Activated T-cell treated with anti-CD3 and anti-CD28 coated beads for 48 hours (primary cell): ENCODE measurements around the gene LIN52.
"Not testable (repeated sequence)": the region's sequence is repeated elsewhere in the genome, so short reads cannot be mapped to it uniquely, and the experiment has no call there.

ENCODE experiments used
- DNase-seq: peaks from one replicate; pipeline ENCODE4 v3.0.0-alpha.2; 2020; ENCODE audit warnings: low read depth

Gene LIN52

DNA sequence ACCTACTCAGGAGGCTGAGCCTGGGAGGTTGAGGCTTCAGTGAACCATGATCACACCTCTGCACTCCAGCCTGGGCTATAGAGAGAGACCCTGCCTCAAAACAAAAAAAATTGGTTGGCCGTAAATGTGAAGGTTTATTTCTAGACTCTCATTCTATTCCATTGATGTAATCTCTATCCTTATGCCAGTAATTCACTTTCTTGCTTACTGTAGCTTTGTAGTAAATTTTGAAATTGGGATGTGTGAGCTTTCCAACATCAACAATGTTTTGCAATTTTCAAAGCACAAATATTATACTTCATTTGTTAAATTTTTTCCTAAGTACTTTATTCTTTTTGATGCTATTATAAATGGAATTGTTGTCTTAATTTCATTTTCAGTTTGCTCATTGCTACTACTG, 24.6 kb downstream of the LIN52 start:
- no peak for DNase-seq

DNA sequence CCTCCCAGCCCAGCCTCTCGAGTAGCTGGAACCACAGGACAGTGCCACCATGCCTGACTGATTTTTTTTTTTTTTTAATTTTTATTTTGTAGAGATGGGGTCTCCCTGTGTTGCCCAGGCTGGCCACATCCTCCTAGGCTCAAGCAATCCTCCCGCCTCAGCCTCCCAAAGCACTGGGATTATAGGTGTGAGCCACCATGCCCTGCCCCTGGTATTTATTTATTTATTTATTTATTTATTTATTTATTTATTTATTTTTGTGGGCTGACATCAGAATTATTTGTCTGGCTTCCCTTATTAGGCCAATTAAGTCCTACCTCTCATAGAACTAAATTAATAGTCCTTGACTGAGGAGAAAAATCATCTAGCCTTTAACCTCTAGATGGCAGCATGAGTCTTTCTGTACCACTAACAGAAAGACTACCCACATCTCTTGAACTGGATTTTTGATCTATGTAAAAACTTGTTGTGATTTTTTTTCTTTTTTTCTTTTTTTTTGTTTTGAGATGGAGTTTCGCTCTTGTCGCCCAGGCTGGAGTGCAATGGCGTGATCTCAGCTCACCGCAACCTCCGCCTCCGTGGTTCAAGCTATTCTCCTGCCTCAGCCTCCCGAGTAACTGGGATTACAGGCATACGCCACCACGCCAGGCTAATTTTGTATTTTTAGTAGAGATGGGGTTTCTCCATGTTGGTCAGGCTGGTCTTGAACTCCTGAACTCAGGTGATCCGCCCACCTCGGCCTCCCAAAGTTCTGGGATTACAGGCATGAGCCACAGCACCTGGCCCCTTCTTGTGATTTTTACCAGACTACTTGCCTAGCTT, 26.9 kb downstream of the LIN52 start:
- DNase-seq, result not testable (repeated sequence)

DNA sequence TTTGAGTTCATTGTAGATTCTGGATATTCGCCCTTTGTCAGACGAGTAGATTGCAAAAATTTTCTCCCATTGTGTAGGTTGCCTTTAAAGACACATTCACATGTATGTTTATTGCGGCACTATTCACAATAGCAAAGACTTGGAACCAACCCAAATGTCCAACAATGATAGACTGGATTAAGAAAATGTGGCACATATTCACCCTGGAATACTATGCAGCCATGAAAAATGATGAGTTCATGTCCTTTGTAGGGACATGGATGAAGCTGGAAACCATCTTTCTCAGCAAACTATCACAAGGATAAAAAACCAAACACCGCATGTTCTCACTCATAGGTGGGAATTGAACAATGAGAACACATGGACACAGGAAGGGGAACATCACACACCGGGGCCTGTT, 40.7 kb downstream of the LIN52 start:
- not testable (repeated sequence) for DNase-seq

DNA sequence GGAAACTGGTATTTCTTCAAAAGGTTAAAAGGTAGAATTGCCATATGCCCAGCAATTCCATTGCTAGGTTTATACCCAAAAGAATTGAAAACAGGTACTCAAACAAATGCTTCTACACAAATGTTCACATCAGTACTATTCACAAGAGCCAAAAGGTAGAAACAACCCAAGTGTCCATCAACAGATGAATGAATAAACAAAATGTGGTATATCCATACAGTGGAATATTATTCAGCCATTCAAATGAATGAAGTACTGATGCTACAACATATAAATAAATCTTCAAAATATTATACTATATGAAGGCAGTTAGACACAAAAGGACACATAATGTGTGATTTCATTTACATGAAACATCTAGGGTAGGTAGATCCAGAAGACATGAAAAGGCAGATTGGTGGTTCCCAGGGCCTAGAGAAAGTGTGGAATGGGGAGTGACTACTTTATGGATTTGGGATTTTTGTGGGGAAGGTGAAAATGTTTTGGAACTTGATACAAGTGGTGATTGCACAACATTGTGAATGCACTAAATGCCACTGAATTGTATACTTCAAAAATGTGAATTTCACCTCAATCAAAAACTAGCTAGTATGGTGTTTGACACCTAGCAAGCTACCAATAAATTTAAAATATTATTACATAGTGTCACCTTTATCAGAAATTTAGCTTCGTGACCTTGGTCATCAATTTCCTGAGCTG, 41.7 kb downstream of the LIN52 start:
- no peak for DNase-seq

DNA sequence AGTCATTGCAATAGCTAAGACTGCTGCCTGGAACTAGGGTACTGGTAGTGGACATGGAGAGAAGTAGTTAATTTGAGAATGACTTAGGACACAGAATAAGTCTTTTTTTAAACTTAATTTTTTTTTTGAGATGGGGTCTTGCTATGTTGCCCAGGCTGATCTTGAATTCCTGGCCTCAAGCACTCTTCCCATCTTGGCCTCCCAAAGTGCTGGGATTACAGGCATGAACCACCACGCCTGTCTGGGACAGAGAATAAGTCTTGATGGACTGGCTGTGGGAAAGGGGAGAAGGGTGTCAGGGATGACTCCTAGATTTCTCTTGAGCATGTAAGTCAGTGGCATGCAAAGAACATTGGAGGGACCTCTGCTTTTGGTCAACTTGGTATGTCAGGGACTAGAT, 42.9 kb downstream of the LIN52 start:
- DNase-seq, result no peak

DNA sequence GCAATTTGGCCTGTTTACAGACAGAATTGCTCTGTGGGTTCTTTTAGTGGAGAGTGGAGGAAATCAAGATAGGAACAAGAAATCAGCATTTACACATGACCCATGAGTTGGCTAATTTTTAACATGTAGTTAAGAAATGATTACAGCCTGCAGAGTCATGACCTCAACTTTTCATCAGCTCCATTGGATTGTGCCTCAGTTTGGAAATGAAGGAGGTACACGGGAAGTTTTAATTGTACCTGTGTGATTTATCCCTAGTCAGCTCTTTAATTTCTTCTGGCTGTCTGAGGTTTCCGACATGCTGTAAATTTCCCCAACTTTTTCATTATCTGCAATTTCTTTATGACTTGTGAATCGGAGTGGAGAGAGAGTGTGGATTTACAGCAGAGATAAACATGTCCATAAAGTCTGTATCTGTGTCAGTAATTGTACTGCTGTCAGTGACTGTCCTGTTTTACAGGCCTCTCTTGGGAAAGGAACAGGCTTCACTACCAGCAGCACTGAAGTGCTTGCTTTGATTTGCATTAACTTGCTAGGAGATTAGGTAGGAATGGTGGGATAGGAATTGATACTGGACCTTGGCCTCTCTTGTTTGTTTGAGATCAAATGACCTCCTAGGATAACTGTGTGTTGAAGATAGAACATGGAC, 49.2 kb downstream of the LIN52 start:
- no peak for DNase-seq

DNA sequence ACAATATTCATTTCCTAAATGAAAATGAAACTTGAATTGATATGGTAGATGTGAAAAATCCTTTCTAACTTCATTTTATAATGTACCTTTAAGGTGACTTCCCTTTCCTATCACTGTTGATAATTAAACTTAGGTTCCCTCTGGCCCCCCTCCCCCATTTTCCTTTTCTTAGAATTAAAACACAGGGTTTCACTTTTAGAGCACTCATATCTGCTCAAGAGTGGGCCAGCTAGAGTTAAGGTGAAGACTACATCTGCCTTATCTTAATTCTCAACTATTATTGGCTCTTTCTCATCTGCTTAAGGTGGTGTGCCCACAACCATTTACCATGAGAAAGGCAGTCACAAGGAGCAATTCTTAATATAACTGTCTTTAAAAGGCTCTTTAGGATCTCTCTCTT, 49.7 kb downstream of the LIN52 start:
- DNase-seq, result no peak

DNA sequence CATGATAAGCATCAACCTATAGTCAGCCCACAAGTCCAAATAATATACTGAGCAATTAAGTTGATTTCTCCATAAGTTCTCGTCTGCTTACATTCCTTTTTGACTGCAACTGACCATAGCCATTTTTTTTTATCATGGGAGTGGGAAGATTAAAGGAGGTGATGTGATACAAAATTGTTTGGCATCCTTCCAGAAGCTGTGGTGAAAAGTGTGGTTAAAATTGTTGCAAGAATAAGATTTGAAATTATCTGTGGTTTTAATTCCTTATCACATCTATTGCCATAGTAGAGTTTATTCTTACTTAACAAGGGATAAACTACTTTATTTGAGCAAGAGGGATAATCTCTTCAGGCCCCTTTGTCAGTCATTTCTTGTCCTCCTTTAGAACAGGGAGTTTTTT, 50.7 kb downstream of the LIN52 start:
- DNase-seq, result no peak

DNA sequence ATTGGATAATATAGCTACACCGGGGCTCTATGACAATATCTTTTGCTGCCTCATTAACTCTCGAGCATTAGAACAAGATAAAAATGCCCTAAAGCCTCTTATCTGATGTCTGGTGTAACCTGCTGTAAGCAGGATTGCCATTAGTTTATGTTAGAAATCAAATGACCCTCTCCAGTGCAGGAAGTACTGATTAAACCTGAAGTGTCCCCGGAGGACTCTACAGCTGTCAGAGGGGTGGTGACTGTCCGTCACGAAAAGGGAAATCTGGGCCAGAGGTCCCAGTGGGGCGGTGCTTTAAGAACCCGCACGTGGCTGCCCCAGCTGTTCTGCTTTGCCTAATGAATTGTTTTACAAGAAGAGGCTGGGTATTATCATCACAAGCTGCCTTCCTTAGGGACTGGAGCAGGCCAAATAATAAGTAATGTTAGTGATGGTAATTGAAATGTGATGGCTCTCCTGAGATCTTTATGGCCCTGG, 55.7 kb downstream of the LIN52 start:
- no peak for DNase-seq

DNA sequence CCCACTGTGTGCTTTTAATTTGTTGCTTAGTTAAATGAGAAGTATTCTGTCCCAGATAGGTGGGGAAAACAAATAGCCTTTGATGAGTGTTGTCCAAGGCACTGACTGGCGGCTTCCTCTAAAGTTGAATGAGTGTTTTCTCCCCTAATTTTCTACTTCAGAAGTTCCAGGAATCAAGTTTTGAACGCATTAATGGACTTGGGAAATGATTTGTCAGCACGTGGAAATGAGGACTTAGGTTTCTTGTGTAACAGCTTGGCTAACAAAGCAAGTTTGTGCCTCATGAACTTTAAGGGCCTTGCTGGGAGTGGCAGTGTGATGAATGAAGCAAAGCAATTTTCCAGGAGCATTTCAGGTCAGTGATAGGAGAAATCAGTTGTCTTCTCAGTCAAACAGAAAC, 56.9 kb downstream of the LIN52 start:
- DNase-seq, result no peak

DNA sequence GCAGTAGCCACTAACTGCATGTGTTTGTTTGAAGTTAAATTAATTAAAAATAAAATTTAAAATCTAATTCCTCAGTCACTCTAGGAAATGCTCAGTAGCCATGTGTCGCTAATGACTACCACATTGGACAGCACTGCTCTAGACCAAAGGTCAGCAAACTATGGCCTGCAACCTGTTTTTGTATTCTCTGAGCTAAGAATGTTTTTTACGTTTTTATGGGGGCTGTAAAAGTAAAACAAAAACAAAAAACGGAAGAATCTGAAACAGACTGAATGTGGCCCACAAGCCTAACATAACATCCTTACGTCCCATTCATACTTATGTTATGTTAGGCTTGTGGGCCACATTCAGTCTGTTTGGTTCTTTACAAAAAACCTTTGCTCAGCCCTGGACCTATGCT, 57.8 kb downstream of the LIN52 start:
- no peak for DNase-seq

DNA sequence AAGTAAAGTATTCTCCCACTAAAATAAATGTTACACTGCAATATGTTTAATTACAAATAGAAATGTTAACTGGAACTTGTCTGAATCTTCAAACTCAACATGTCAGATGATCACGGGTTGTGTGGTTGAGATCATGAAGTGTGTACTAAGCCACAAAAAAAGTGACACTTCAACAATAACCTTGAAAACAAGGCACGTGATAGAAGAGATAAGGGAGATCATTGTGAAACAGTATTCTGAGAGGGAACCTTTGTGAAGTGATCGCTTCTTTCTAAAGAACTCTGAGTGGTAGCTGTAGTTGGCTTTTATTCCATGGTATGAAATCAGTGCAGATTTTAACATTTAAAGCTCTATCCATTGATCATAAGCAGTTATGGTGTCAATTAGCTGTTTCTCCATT, 60.0 kb downstream of the LIN52 start:
- no peak for DNase-seq

DNA sequence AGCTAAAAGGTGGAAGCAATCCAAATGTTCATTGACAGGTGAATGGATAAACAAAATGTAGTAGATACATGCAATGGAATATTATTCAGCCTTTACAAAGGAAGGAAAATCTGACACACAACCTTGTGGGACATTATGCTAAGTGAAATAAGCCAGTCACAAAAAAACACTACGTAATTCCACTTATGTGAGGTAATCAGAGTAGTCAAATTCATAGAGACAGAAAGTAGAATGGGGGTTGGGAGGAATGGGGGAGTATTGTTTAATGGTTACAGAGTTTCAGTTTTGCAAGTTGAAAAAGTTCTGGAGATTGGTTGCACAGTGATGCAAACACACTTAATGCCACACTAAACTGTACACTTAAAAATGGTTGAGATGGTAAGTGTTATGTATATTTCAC, 62.8 kb downstream of the LIN52 start:
- DNase-seq, result no peak

DNA sequence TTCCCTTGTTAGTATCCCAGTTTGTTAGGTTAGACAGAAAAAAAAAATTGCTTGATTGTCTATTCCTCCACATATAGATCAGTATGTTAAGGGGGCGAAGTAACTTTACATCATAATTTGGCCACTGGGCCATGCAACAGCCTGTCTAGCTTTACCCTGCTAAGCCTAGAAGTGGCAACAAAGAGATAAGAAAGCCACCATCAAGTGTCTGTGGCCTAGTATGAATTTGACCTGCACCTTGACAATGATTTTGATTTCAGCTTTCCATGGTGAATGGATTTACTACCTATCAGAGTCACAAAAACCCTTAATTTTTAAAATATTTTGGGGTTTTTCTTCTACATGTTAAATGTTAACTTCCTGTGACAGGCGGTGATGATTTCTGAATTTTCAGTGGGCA, 63.9 kb downstream of the LIN52 start:
- no peak for DNase-seq

DNA sequence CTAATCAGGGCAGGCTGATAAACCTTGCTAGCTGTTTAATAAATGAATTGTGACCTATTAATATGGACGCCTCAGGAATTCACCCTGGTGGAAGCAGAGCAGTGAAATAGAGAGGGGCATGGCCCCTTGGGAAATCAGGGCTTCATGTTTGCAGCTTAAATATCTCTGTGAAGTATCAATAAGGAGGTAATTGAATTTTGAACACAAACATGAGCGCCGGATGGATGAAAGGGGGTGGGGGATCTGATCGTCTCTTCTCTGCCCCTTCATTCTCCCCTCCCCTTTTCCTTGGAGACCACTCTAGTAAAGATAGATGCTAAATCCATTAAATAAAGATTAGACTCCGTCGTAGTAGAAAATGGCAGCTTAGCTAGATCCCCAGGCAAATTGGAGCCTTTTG, 70.5 kb downstream of the LIN52 start:
- no peak for DNase-seq

DNA sequence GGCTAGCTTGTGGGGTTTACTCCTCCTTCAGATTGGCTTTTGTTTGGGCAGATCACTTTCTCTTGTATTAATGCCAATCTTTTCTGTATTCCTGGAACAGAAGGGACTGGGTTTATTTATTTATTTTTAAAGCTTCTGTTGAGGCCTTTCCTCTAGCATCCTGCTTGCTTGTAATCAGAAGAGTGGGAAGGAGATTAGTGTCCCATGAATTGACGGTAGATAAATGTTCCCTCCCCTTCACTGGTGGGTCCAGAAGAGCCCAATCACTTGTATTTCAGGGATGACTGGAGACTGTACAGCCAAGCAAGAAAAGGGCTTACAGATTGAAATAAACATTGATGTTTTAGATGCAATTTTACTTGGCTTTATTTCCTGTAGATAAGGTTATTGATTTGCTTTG, 71.0 kb downstream of the LIN52 start:
- no peak for DNase-seq

DNA sequence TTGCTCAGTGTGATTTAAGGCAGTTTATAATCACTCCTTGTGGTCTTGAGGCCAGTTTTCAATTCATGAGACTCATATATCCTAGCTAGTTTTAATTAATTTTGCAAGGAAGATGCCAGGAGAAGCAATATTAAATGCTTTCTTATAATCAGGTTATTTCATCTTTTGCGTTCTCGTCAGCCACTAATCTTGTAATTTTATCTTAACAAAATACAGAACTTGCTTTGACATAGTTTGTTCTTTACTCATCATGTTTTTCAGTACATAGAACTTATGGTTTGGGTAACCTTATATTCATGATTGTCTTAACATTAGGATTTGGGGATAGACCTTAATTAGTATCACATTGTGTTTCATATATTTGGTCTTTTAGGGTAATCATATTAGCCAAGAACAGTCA, 76.0 kb downstream of the LIN52 start:
- DNase-seq, result no peak

DNA sequence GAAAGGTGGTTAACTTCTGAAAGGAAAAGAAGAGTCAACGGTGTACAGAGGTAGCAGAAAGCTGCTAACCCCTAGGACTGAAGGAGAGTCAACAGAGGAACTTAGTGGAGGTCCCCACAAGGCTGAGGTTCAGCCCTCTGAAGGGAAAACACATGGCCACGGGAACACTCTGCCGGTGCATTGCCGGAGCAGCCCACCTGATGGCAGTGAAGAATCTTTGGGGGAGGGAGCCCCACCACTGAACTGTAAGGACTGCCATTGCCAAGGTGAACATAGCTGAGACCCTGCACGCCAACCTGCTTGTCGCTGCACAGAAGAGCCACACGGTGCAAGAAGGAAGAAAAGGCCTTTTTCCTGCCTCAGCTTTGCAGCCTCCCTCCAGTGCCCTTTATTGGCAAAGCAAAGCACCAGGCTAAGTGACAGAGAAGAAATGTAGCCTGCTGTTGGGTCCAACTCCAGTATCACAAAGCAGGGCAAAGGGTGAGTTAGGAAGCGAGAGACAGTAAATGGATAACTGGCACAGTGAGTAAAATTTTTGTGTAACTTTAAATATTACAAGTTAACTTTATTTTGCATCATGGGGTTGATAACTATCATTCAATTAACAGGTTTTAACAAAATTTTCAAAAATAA, 76.9 kb downstream of the LIN52 start:
- DNase-seq, result no peak

DNA sequence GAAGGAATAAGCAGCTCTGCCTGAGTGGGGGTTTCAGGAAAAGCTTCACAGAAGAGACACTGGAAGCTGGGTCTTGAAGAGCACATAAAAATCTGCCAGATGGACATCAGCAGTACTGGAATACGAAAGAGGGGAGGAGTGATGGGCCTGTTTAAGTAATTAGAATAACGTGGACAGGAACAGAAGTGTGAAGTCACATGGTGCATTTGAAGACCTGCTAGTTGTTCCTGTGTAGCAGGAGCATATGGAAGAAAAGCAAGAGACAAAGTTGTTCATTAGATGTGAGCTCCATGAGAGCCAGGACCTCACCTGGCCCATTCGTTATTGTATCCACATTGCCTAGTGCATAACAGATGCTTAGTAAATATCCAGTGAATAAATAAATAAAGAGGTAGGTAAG, 85.2 kb downstream of the LIN52 start:
- no peak for DNase-seq

DNA sequence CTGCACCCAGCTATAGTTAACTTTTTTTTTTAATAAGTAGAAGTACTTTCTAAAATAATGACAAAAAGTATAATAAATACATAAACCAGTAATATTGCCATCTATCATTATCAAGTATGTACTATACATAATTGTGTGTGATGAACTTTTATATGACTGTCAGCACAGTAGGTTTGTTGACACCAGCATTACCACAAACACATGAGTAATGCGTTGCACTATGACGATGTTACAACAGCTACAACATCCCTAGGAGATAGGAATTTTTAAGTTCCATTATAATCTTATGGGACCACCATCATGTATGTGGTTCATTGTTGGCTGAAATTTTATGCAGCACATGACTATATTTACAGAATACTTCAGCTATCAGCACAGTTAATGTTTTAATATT, 91.6 kb downstream of the LIN52 start:
- no peak for DNase-seq

DNA sequence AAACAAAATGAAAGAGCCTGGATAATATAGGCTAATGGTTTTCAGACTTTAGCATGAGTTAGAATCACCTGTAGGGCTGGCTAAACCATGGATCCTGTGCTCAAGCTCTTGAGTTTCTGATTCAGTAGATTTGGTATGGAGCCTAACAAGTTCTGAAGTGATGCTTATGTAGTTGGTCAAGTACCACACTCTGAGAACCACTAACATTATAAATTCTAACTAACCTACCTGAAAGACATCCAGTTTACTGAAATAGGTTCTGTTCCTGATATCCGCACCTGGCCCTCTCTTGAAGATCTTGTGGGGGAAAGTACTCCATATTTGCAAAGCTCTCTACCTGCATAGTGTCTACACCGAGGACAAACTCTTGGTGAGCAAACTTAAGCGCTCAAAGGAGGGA, 95.1 kb downstream of the LIN52 start:
- DNase-seq, result no peak

DNA sequence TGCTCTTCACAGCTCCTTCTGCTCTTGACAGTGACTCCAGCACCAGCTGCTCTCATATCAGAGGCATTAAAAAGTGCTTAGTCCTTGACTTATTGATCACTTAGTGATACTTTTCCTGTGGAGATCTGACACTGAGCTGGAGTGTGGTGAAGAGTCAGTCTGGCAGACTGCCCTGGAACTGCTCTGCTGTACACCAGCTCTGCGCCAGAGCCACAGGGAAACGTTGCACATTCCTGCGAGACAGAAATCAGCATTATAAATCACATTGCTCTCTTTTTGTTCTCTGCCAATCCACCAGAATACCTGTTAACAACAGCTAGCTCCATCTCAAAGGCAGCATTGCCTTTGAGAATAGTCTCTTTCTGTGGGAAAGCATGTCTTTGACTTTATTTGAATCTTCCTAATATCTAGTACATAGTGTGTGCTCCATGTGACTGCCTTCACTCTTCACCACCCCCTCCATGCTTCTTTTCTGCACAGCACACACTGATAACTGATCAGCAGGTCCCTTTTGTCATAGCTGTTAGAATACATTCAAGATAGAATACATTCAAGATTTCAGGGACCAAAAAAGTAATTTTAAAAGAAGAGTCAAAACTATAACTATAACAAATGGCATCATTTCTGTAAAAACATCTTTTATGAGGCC, 106.3 kb downstream of the LIN52 start:
- DNase-seq, result no peak
